SHP77 (cell line): ENCODE measurements around the gene UTY.

Source experiments
- DNase-seq, 2 experiments: peaks; one replicate each; lab custom pipeline; 2025; lab: John Stamatoyannopoulos, UW

UTY gene

DNA sequence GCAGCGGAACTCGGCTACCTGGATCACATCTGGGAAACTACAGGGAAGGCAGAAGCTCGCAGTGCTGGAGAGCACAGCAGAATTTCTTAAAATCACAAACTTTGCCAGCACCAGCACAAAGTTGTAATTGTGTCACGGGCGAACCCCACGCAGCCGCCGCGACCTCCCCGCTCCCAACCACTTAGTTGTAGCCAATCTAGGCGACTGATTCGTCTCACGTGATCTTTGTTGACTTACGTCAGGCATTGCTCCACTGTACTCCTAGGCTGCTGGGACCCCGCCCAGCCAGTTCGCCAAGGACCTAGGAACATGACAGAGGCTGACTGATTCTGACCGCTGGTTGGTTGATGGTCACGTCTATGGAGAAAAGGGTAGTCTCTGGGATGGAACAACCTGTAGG lies at the start of gene UTY:
UTY (minus strand) TSS at position 206 of the 400 bp plus-strand sequence. CDS start 368 bp downstream, outside the sequence.
- no peak for DNase-seq

DNA sequence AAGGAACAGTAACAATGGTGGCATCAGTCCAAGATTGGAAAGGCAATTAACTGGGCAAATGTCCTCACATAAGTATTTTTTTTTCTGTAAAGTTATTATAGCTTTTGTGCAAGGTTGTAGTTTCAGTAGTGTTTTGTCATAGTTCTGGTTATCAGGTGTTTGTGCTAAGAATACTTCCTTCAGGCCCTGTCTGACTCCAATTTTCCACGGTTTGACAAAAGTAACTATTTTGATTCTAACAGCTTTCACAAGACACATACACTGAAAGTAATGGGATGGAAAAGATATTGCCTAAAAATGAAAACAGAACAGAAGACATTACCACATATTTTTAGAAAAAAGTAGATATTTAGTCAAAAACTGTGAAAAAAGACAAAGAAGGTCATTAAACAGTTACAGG lies 40.6 kb upstream of the UTY start:
- DNase-seq, result no peak

DNA sequence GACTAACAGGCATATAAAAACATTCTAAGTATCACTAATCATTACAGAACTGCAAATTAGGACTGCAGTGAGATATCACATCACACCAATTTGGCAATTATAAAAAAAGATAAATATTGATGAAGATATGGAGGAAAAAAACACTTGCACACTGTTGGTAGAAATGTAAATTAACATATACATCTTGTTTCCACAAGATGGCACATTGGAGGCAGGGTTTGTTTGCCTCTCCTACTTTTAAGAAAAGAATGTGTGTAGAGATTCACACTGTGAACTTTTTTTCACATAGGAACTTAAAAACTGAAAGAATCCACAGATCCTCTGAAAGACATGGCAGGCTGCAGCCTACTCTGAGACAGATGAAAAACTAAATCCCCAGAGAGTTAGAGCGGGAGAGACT lies 21.4 kb upstream of the UTY start:
- no peak for DNase-seq

- DNase-seq, result no peak
These were observed 13.9 kb upstream of the UTY start for GRCh38 chrY:13493737-13494136.

- no peak for DNase-seq
These were observed 12.6 kb upstream of the UTY start for GRCh38 chrY:13492408-13492807.

- no peak for DNase-seq
These were observed 8.9 kb upstream of the UTY start for GRCh38 chrY:13488738-13489137.

DNA sequence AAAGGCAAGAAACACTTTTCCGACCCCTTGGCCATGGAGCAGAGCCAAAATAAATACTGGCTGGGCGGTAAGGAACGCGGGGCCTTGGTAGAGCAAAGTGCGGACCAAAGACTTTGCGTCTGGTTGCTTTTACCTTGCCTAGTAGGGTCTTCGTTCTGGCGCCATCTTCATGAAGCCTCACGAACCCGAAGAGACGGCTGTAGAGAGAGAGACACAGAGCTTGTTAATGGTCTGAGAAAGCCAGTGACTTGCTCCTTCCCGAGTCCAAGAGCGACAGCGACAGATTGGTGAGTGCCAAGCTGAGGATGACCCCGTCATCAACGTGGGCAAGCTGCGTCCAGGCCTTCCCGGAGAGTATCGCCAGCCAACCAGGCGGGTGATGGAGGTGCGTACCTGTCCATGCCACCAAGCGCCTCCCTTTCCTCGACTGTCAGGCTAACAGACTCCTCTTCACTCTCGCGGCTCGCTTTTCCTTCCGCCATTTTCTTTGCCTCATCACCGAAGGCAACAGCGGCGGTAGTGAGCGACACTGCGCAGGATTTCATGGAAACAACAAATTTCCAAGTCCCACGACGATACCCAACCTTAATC lies 617 bp downstream of the UTY start:
- no peak for DNase-seq

DNA sequence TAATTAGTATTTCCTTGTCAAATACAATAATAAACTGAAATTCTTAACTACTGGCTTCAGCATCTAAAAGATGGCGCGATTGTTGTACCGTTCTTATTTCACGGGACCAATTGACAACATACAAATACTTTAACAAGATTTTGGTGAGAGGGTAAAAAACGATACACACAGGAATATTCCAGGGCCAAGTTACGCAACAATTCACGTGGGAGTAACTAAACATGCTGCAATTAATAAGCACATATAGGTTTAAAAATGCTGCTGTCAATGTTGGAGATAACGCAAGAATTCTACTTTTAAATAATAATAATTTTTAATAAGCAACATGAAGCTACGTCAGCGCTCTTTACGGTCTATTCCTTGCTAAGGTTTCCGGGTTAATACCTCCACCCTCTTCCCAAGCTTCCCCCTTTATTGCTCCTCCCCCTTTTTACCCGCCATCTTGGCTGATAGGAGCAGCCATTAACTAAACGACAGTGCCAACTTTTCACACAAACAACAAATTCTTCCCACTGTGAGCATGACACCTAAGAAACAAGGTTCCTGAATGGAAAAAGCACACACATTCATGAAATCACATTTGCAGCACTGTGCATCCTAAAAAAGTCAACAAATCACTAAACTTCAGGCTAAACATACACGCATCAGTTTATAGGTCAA lies 1.6 kb downstream of the UTY start:
- DNase-seq, result no peak

DNA sequence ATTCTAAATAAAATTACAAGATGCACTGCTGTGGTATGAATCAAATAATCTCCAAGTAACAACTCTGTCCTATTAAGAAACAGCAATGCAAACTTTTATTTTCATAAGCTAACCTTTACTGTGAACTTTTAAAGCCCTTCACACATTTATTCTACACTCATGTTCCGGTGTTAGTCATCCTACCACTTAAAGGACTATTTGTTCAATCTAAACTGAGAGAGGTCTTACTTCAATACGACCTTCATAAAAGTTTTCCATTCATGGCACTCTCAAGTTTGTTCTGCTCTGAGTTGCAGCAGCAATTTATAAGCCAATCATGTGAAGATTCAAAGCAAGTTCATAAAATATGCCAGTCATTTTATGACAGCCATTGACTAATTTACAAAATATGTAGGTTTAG lies 4.8 kb downstream of the UTY start:
- DNase-seq, result no peak

DNA sequence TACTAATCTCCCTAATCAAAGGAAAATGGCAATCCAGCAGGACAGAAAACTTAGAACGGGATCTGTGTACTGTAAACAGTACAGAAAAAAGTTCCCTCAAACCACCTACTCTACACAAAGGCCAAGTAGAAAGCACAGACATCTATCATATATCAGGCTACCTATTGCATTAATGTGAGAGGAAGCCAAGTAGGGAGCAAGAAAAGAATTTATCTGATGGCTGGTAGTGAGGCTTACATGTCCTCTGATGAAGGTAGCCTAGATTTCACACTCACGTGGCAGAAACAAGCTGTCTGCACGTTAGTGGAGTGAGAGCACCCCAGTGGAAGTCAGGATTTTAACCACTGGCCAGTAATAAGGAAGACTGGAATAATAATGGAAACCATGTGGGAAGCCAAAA lies 28.3 kb downstream of the UTY start:
- DNase-seq, result no peak

- no peak for DNase-seq
These were observed 29.2 kb downstream of the UTY start for GRCh38 chrY:13450596-13451130.

- no peak for DNase-seq
These were observed 34.3 kb downstream of the UTY start for GRCh38 chrY:13445566-13445965.

DNA sequence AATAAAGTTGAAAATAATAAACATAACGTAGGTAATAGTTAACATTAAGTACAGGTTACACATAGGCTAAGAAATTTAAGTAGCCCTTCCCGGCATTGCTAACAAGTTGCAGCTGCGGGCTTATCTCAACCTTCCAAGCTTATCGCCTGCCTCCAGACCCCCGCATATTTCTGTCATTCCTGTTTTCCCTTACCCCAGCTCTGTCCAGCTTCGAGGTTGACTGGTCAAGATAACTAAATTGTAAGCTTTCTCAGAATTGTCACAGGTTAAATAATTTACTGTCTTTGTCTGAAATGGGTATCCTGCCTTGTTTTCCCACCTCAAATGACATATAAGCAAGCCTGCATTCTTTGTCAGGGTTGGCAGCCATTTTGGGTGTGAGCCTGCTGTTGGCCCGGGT lies 36.7 kb downstream of the UTY start:
- DNase-seq, result no peak

- no peak for DNase-seq
These were observed 39.0 kb downstream of the UTY start for GRCh38 chrY:13440811-13441210.

- no peak for DNase-seq
These were observed 43.6 kb downstream of the UTY start for GRCh38 chrY:13435968-13436937.

DNA sequence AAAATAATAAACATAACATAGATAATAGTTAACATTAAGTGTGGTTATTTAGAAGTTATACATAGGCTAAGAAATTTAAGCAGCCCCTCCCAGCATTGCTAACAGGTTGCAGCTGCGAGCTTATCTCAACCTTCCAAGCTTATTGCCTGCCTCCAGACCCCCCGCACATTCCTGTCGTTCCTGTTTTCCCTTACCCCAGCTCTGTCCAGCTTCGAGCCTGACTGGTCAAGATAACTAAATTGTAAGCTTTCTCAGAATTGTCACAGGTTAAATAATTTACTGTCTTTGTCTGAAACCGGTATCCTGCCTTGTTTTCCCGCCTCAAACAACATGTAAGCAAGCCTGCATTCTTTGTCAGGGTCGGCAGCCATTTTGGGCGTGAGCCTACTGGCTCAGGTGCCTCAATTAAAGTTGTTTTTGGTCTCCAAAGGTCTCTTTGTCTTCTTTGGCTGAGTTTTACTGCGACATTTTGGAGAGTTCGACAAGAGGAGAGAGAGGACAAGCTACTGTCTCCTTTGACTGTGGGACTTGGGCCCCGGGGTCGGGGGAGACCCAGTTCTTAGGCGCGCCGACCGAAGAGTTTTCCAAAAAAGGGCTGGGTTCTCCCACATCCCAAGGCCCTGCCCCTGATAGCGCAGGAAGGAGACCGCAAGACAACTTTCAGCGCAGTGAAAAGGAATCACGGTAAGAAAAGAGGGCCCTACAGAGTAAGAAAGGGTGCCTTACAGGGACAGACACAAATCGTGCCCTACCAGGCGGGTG lies 44.4 kb downstream of the UTY start:
- no peak for DNase-seq

GRCh38 chrY:13432293-13433025 lies 47.4 kb downstream of the UTY start:
- no peak for DNase-seq

DNA sequence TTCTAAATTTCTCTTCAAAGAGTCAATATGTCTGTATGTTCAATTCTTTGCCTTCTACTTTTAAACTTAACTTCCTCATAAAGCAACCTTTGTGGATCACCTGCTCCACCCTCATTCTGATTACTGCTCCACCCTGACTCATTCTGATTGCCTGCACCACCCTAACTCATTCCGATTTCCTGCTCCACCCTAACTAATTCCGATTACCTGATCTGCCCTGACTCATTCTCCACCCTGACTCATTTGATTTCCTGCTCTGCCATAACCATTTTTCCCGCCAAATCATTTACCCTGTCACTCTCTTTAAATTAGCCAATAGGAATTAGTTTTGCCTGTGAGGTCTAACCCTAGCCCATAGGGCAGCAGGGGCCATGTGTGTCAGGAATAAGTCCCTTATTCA lies 50.3 kb downstream of the UTY start:
- DNase-seq, result no peak

DNA sequence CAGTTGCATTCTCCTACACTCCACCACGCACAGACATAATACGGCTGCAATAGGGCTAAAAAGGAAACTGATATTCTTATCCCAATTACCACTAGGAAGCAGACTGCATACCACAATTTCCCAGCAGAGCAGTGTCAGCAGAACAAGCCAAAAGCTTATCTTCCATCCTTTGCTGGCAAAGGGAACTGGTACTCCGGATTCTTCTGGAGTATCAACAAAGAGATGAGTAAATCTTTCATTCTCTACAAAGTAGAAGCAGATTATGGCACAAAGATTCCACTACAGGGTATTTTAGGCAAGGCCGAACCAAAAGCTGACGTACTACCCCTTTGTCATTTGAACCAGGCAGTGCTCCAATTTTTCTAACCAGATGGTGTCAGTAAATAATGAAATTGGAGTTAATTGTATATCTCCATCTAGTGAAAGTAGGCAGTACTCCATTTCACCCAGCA lies 56.5 kb downstream of the UTY start:
- no peak for DNase-seq

DNA sequence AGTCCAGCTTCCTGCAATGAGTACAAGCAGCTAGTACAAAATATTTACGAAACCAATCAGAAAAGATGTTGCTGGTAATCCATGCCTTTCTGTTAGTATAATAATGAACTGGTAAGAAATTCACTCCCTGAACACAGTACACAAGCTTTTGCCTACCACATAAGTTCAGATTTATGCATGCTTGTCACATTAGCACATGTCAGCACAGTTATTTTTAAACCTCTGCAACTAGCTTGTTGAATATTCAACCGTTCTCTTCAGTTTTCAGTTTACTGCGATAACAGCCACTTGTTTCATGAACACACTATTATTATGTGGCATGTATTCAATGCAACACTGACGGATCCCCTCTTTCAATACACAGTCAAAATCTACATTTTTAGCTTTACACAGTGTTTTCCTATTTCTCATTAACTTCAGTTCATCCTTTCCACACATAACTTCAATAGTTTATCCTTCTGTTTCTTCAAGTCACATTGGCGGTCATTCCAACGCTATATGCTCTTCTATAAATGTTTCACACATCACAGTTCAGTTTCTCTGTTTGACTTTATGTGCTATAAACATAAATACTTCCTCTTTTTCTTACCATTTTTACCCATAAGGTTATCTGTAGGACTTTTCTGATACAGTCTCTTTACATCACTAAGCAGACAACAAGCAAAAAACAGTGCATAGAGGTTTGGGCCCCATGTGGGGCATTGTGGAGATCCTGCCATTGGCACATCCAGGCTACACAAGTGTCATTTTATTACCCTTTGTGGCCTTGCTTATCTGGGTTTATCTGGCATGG lies 62.8 kb downstream of the UTY start:
- no peak for DNase-seq
